ENCODE data around the gene LARP1.
"Not testable (repeated sequence)": the region's sequence is repeated elsewhere in the genome, so short reads cannot be mapped to it uniquely, and the experiment has no call there.

LARP1 gene

DNA sequence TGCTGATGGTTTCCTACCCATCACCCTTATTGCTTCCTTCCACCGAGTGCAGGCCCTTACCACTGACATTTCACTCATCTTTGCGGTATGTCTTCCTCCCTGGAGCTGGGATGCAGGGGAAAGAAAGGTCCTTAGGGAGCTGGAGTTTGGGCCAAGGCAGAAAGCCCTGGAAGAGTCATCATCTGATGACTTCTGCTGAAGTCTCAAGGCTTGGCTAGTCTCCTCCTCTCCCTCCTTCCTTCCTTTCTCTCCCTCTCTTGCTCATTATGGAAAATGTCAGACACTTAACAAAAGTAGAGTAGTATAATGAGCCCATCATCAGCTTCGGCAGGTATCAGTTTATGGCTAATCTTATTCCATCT, 40.0 kb downstream of the LARP1 start:
- no peak for DNase-seq

DNA sequence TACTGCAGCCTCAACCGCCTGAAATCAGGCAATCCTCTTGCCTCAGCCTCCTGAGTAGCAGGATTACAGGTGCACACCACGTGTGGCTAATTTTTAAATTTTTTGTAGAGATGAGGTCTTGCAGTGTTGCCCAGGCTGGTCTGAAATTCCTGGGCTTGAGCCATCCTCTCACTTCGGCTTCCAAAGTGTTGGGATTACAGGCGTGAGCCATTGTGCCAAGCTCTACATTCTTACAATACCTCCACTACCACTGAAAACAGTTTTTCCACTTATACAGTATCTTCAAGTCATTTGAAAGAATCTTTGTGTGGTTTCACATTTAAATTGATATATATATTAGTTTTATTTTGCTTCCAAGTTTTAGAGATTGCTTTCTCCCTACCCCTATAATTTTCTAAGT, 42.6 kb downstream of the LARP1 start:
- DNase-seq = no peak

DNA sequence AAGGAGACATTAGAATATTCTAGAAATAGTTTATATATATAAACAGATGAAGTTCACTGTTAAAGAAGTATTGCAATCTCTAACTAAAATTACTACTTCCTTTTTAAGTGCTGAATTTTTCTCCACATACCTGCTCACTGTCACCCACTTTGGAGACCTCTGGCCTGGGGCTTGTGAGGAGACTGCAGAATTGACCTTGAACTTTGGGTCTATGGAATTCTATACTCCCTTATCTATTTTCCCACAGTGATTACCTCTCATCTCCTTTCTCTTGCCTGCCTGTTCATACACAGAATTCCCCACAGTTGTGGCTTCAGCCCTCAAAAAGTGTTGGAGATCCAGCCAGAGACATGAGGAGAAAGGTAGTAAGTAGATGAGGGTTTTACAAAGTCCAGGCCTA, 45.4 kb downstream of the LARP1 start:
- DNase-seq = no peak

DNA sequence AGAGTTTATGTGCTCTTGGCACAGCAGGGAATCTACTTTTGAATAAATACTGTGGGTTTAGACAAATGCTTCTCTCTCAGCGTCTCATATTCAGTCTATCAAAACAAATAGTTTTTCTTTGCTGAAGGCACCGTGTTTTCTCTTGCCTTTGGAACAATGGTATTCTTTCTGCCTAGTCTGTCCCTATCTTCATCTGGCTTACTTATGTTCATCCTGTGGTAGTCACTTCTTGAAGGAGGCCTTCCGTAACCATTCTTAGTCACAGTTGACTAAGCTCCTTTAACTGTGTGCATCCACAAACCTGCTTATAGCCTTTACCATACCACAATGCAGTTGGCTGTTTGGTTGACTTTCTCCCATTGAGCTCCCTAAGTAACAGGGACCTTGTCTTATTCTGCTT, 45.9 kb downstream of the LARP1 start:
- DNase-seq = no peak

DNA sequence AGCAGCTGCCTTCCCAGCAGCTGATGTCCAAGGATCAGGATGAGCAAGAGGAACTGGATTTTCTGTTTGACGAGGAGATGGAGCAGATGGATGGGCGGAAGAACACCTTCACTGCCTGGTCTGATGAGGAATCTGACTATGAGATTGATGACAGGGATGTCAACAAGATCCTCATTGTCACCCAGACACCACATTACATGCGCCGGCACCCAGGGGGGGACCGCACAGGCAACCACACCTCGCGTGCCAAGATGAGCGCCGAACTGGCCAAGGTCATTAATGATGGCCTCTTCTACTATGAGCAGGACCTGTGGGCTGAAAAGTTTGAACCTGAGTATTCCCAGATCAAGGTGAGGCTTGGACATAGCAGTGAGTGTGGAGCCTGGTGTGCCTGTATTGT, 46.9 kb downstream of the LARP1 start:
- no peak for DNase-seq

DNA sequence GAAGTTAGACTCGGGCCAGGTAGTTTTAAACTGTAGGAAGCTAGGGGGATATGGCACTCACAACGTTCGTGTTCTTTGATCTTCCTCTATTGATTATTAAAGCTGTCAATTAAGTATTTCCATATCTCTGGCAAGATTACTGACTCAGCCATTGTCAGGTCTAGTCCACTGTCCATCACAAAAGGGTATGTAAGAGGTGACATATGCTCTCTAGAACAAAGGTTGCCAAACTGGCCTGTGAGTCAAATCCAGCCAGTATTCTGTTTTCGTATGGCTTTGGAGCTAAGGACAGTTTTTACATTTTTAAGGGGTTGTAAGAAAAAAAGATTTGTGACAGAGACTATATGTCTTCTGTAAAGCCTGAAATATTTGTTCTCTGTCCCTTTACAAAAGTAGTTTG, 51.0 kb downstream of the LARP1 start:
- DNase-seq = no peak

DNA sequence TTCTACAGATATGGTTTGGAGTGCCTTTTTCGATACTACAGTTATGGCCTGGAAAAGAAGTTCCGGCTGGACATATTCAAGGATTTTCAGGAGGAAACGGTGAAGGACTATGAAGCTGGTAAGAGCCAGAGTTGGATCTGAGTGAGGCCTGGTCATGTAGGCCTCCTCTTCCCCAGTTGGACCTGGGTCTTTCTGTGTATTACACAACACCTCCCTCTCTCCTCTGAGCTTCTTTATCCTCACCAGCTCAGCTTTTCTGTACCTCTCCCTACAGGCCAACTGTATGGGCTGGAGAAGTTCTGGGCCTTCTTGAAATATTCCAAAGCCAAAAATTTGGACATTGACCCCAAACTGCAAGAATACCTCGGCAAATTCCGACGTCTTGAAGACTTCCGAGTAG, 56.1 kb downstream of the LARP1 start:
- DNase-seq = no peak

DNA sequence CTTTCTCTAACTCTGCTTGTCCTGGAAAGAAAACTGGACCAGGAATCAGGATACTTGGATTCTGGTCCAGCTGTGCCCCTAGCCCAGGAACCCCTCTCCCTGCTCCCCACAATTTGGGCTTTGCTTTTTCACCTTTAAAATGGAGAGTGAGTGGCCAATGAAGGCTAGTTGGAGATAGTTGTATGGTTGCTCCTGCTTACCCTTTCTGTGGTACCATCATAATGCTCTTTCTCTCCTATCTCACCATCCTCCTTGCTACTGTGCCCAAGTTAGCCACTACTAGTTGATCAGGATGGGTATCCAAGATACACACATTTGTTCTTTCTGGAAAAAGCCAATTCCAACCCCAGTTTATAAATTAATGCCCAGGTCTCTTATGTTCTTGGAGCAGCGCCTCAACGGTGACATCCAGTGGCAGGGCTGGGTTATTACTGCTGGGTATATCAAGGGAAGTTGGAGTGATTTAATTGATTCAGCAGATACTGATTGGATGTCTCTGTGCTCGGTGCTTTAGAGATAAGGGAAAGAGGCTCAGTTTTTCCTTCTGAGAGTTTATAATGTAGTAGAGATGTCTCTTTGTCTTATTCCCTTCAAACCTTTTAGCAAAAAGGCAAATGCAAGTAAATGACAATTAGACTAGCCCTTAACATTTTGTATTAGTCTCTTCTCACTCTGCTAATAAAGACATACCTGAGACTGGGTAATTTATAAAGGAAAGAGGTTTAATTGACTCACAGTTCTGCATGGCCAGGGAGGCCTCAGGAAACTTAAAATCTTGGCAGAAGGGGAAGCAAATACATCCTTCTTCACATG, 56.7 kb downstream of the LARP1 start:
- DNase-seq = peak; percentile 65

DNA sequence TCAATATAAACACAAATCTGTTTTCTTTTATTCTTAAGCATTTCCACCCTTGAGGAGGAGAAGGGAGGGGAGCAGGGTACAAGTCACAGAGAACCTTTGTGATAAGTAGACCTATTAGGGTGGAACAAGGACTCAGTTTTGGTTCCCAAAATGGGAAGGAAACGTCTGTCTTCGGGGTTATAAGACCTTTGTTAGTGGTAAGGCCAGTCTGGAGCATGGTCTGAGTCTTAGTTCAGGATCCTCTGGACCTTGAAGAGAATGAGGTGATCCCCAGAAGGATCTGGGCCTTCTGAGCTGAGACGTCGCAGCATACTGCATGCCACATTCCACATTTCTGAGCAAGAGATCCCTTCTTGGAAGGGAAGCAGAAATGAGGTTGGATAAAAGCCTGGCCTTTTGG, 58.0 kb downstream of the LARP1 start:
- DNase-seq = no peak

DNA sequence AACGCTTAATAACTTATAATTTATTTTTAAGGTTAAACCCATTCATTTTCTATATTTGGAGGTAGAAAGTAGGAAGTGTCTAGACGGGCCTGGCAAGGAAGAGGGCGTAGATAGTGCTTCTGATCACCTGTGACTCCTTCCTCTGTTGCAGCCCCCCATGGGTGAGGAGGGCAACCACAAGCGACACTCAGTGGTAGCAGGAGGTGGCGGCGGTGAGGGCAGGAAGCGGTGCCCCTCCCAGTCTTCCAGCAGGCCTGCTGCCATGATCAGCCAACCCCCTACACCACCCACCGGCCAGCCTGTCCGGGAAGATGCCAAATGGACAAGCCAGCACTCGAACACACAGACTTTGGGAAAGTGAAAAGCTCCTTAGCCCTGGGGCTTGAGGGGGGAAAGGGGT, 58.6 kb downstream of the LARP1 start:
- DNase-seq = no peak

DNA sequence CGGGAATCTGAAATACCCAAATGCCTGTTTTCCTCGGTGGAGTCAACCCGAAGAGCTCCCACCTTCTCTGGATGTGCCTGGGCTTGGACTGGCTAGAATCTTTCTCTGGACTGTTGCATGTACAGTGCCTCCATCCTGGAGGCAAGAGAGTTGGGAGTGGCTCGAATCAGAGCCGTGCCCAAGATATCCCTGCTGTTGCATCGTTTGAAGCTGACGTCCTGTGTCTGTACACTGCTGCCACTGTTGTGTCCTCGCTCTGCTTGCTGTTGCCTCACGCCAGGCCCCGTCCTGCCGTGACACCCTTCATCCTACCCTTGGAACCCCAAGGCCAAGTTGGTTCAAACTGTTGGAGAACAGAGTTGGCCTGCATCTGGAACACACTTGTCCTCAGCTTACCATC, 59.8 kb downstream of the LARP1 start:
- DNase-seq = no peak

DNA sequence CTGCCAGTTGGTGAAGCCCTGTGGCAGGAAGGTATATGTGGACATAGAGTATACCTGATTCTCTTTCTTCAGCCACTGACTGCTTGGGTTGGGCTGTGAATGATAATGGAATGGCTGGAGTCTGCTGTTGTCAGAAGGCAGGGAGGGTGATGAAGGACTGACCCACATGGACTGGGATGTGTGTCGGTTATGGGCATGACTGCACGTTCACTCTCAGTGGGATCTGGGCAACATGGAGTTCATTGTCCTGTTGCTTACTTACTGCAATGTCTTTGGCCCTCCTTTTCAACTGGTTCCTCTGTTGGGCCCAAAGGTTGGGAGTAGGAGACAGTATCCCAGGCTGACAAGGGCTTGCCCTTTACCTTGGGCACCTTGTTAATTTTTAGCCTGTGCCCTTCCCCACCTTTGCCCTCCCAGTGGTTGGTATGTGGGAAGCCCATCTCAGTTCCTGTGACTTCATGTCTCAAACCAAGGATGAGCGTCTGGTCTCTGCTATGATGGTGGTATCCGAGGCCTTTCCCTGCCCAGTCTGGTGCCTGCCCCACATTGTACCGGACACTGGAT, 60.6 kb downstream of the LARP1 start:
- no peak for DNase-seq

DNA sequence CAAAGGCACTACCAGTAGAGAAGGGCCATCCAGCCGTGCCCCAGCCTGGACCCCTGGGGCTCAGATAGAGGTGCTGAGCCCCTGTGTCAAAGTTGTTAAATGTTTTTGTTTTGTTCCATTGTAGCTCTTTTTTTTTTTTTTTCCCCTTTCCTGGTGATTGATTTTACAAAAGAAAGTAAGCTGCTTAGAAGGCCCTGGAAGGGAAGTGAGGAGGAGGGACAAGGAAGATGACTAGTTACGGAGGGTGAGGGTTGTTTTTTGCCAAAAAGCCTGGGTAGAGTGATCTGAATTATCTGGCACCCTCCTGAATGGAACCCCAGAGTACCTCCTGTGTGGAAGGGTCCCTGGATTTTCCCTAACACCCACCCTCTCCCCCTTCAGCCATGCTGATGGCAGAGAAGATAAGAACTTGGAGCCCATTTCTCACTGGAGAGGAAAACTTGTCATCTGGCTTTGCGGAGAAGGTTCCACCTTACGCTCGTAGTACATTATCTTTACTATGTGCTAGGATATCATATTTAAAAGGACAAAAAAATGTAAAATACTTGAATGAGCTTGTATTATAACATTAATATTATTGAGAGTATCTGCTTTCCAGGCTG, 61.8 kb downstream of the LARP1 start:
- DNase-seq = no peak

DNA sequence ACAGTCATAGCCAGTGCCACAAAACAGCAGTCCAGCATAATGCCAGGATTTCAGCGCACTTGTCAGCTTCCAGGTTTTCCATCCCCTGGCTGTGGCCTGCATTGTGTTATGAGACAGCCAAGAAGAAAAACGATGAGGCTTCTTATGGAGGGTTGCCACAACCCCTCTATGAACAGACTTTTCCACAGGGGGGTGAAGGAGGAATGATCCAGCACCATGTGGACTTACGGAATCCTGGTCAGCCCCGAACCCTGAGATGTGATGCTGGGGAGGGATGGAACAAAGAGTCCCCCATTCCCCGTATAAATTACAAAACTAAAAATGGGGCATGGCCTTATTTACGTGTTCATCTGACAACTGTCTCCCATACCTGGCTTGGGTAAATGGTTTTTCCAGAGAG, 62.6 kb downstream of the LARP1 start:
- DNase-seq = no peak

DNA sequence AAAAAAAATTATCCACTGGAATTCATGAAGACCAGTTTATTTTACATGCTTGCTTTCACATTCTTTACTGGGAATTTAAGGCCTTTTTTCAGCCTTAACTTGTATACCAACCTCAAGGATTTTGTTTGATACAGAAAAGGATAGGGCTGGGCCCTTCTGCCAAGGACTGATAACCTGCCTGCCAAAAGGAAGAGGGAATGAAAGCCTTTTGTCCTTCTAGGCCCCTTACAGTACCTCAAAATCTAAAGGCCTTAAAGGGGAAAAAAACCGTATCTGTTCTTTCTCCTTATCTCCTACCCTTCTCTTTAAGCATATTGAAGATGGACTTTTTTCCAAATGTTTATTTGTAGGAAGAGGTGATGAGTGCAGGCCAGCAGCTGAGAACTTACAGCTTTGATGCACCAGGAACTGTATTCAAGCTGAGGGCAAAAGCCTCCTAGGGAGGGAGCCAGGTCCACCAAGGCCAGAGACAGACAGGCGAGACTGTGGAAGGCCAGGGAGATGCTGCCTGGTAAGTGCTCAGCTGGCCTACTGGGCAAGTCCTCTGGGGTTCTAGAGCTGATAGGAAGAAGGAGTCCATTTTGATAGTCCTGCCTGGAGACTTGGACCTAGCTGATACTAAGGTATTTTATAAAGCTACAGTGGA, 63.4 kb downstream of the LARP1 start:
- DNase-seq = no peak

DNA sequence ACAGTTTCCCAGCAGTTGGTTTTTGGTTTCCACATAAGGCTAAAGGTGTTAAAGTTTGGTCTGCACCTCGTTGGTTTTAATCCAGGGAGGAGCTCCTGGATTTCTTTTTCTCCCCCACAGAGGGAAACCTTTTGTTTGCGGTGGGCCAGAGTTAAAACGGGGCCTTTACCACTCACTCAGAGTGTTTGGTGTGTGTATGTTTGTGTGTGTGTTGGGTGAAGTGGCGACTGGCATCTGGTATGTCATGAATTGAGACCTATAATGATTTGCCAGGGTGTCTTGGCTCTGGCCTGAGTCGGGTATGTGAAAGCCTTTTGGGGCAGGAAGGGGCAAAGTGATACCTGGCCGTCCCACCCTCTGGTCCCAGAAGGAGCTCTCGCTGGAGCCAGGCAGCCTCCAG, 64.4 kb downstream of the LARP1 start:
- DNase-seq = no peak

DNA sequence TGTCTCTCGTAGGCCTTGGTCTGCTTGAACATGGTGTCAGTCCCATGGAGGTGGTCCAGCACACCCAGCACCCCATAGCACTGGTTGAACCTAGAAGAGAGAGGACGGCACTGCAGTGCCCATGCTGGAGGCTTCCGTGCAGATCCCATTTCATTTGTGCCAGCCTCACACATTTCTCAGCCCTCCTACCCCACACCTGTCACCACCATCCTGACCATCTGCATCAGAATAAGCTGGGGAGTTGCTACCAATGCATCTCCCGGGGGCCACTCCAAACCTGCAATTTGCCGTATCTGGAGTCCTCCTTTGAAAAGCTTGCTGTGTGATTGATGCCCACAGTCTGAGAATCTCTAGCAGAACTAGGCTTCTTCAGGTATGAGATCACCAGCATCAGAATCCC, 65.2 kb downstream of the LARP1 start:
- DNase-seq = no peak

DNA sequence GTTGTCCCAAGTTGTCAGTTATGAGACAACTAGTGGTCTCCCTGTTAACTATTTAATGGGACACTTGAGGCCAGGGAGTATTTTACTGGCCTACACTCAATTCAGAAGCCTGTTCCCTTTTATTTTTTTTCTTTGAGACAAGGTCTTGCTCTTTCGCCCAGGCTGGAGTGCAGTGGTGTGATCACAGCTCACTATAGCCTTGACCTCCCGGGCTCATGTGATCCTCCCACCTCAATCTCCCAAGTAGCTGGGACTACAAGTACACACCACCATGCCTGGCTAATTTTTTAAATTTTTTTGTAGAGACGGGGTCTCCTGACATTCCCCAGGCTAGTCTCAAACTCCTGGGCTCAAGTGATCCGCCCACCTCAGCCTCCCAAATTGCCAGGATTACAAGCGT, 67.7 kb downstream of the LARP1 start:
- not testable (repeated sequence) for DNase-seq

DNA sequence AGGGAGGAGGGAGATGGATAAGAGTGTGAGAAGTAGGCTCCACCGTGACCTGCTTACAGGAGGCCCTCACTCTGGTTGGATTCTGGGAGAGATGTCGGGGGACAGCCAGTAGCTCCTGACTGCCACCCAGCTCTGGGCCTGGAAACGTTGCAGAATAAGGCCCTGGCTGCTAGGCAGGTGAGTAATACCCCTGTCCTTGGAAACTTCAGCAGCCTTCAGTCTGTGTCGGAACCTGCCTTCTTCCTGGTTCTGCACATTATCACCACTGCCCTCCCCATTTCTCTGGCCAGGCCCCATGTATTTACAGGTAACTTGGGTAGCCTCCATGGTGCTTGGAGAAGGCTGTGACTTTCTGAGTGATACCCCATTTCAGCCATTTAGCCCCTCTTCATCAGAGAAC, 68.4 kb downstream of the LARP1 start:
- no peak for DNase-seq

DNA sequence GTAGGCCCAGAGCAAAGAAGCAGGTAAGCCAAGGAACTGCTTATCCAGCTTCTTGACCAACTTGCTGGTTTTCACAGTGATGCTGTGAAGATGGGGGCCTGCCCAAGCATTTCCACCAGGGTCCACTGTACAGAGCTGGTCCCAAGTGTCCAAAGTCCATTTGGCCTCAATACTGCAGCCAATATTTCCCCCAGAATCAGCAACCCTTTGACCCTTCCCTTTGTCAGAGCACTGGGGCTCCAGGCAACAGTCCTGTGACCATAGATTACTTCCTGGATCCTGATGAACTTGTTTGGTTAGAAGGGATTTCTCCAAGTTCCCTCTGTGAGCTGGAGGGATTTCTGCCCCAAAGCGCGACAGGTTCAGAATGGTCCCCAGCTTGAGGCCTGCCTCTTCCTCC, 68.9 kb downstream of the LARP1 start:
- DNase-seq = no peak

DNA sequence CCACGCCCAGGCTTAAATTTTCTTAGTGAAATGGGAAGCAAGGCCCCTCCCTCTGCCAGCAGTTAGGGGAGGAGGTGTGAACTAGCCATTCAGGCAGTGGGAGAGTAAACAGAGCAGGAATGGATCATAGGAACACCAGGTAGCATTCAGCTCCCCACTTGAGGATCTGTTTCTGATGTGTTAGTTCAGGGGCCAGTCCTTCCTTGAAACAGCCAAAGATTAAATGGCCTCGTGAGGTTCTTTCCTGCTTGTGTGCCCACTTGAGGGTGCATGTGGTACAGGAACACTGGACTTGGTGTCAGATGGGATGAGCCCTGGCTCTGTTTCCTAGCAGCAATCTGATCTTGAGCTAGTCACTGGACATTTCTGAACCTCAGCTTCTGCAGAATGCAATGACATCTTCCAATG, 74.0 kb downstream of the LARP1 start:
- DNase-seq = no peak

DNA sequence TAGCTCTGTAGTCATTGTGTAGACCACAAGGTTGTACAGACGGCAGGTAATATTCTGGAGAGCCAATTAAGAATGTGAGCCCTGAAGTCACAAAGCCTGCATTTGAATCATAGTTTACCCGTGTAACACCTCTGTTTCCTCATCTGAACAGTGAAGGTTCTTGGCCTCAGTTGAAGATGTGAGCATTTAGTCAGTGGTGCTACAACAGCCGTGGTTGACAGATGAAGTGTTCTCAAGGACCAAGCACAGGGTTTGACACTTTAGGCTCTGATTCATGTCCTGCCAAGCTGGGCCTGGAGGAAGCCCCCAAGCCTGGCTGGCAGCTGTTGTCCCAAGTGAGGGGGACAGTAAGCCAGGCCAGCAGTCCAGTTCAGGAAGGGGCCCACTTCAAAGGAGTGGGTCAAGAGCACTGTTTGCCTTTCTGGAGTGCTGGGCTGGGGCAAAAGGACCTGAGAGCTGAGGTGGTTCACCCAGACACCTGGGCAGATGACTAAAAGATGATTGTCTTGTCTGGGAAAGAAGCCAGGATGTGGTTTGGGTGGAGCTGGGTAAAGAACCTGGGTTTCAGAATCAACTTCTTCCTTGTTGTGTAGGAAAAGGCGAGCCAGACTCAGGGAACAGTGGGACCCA, 74.5 kb downstream of the LARP1 start:
- DNase-seq = no peak

DNA sequence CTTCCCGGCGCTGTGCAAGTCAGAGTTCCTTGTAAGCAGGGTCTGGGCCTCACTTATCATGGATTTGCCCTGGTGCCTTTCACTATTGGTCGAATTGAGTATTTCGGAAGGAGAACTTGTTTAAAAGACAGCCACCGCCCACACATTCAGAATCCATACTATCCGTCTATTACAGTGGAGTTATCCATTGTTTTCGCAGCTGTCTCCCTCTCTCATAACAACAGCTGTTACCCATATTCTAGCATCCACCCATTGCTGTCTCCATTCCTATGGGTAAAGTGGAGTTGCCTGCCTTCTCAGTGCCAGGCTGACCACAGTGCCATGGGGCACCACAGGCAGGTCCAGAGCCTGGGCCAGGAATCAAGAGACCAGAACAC, 75.0 kb downstream of the LARP1 start:
- DNase-seq = no peak

DNA sequence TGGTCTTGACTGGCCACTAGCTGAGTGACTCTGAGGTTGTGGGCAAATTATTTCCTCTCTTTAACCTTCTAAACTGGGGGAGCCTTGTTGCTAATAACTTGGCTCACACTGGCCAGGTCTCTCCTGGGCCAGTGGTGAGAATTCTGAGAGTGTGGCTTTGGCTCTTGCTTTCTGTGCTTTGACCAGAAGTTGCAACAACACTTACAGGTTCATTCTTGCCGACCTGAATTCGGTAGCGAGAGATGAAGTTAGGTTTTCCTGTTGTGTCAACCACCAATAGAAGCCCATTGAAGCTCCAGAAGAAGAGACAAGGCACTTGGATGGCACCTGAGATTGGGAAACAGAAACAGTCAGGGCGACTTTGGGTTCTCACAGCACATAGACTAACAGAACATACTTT, 75.4 kb downstream of the LARP1 start:
- no peak for DNase-seq

Measured in inflammatory macrophage treated with lipopolysaccharide for 4 hours (primary cell).